ENCODE data around the gene DNAH6. TPM values are rescaled to one million over a fixed set of nuclear protein-coding genes. Genes with fewer than 3 reads are reported as not detected.
"Not testable (repeated sequence)": the region's sequence is repeated elsewhere in the genome, so short reads cannot be mapped to it uniquely, and the experiment has no call there.

The DNAH6 gene
- total RNA-seq, 3 donors from 2014 or later, result 0.03 to 0.19 (median 0.11) TPM

DNA sequence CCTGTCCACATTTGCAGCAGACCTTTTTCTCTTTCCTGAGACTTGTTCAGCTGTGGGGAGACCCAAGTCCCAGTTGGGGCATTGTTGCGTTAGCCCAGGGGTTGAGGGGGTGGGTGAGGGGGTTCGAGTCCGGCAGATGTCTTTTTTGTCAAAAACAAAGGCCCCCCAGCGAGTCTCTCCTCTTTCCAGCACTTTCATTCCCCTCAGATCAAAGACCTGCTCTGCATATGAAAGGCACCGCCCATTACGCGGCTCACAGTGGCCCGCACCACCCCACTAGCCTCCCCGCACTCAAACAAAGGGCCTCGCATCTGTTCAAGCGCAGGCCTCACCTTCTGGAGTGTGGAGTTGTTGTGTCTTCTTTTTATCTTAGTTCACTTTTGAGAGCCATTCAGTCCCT, 339.4 kb downstream of the DNAH6 start:
- H3K9me3 Mint-ChIP-seq, result peaks cover 9% of the 10 kb centered on the region
- H3K36me3 Mint-ChIP-seq (ENCODE audit: insufficient read depth), result peaks cover 25% of the 10 kb centered on the region
- H3K27me3 Mint-ChIP-seq (ENCODE audit: low read depth), result no peaks in the 10 kb centered on the region
- peak overlapping the region; percentile 53 for H3K4me3 Mint-ChIP-seq
- ATAC-seq (peak in 1 of 2 donors; percentile 39), DNase-seq (no peak)
- H3K4me1 Mint-ChIP-seq (ENCODE audit: low read depth), result peaks cover 93% of the 10 kb centered on the region

DNA sequence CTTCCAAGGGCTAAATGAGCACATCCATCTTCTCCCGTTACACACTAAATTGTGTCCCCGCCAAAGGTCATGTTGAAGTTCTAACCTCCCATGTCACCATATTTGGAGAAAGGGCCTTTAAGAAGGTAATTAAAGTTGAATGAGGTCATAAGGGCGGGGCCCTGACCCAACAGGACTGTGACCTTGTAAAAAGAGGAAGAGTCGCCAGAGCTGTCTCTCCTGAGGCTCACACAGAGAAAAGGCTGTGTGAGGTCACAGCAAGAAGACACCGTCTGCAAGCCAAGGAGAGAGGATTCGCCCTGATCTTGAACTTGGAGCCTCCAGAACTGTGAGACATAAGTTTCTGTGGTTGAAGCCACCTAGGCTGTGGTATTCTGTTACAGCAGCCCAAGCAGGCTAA, 340.5 kb downstream of the DNAH6 start:
- DNase-seq, result peak; percentile 36
- Mint-ChIP-seq H3K9me3 (peaks cover 9% of the 10 kb centered on the region), H3K4me1 (ENCODE audit: low read depth) (peaks cover 92% of the 10 kb centered on the region), H3K4me3 (peak overlapping the region; percentile 57), H3K27me3 (ENCODE audit: low read depth) (no peaks in the 10 kb centered on the region), H3K36me3 (ENCODE audit: insufficient read depth) (peaks cover 21% of the 10 kb centered on the region)
- ATAC-seq, result peak; percentile 84 to 87

DNA sequence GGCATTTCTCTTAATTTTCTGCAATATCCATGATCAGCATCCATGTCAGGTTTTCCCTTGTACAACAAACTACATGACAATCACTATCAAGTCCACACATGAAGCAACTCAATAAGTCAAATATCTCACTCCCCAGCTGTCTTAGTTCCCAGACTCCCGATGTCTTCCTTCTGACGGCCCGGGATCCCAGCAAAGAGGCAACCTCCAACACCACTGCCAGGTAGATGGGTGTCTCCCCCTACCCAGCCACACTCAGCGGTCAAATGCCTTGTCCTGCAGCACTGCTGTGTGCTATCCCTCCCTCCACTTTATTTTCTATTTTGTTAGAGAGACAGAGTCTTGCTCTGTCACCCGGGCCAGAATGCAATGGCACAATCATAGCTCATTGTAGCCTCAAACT, 341.3 kb downstream of the DNAH6 start:
- Mint-ChIP-seq H3K4me3 (no peak overlapping the region), H3K9me3 (peaks cover 9% of the 10 kb centered on the region), H3K27me3 (ENCODE audit: low read depth) (no peaks in the 10 kb centered on the region), H3K4me1 (ENCODE audit: low read depth) (peaks cover 92% of the 10 kb centered on the region), H3K36me3 (ENCODE audit: insufficient read depth) (peaks cover 15% of the 10 kb centered on the region)
- DNase-seq (no peak), ATAC-seq (no peak)

DNA sequence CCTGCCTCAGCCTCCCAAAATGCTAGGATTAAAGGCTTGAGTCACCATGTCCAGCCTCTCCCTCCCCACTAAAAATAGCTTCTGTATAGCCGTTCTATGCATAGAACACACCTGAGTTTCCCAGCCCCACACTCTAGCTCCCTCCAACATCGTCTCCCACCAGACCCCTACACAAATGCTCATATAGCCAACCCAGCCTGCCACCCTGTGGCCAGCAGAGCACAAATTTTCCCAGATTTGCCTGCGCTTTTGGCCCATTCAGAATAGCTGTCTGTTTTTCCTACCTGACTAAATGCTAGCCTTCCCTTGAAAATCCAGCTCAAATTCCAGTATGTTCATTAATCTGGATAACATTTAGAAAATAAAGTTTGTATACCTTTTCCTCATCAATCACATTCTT, 341.8 kb downstream of the DNAH6 start:
- DNase-seq (no peak), ATAC-seq (no peak)
- H3K36me3 Mint-ChIP-seq (ENCODE audit: insufficient read depth), result peaks cover 9% of the 10 kb centered on the region
- H3K4me3 Mint-ChIP-seq, result no peak overlapping the region
- peaks cover 6% of the 10 kb centered on the region for H3K9me3 Mint-ChIP-seq
- H3K4me1 Mint-ChIP-seq (ENCODE audit: low read depth), result peaks cover 92% of the 10 kb centered on the region
- no peaks in the 10 kb centered on the region for H3K27me3 Mint-ChIP-seq (ENCODE audit: low read depth)

DNA sequence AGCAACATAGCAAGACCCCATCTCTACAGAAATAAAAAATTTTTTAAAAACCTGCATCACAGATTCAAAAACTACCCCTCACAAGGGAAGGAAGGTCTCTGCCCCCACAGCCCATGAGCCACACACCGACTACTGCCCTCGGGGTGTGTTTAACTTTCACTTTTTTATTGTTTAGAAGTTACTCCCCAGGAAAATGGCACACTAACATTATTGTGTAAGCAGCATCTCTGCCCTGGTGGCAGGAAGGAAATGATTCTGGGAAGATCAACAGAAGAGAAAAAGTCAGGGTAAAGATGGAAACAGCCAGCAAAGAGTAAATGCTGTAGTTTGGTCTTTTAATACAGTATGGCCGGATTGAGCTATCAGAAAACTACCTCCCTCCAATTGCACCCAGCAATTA, 342.6 kb downstream of the DNAH6 start:
- DNase-seq (no peak), ATAC-seq (no peak)
- peaks cover 4% of the 10 kb centered on the region for H3K9me3 Mint-ChIP-seq
- H3K27me3 Mint-ChIP-seq (ENCODE audit: low read depth), result no peaks in the 10 kb centered on the region
- peaks cover 92% of the 10 kb centered on the region for H3K4me1 Mint-ChIP-seq (ENCODE audit: low read depth)
- peak overlapping the region; percentile 61 for H3K4me3 Mint-ChIP-seq
- peaks cover 6% of the 10 kb centered on the region for H3K36me3 Mint-ChIP-seq (ENCODE audit: insufficient read depth)

DNA sequence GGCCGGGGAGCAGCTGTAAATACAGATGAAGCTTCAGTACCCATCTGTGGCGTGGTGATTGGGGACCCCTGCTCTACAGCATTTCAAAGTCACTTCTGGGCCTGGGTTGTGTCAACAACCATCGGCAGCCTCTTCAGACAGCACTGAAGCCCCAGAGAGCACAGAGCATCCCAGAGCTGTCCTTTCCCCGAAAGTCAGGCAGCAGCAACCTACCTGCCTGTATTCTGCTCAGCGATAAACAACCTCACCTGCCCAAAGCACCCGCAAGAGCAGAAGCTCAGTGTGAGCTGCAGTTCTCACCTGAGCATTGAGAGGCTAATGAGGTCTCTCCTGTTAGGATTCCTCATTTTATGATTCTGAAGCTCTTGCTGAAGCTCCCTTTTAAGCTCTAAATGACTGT, 345.2 kb downstream of the DNAH6 start:
- ATAC-seq, result no peak
- Mint-ChIP-seq H3K27me3 (ENCODE audit: low read depth) (no peaks in the 10 kb centered on the region), H3K36me3 (ENCODE audit: insufficient read depth) (peaks cover 3% of the 10 kb centered on the region), H3K9me3 (peaks cover 3% of the 10 kb centered on the region), H3K4me3 (no peak overlapping the region), H3K4me1 (ENCODE audit: low read depth) (peaks cover 90% of the 10 kb centered on the region)
- DNase-seq, result no peak

DNA sequence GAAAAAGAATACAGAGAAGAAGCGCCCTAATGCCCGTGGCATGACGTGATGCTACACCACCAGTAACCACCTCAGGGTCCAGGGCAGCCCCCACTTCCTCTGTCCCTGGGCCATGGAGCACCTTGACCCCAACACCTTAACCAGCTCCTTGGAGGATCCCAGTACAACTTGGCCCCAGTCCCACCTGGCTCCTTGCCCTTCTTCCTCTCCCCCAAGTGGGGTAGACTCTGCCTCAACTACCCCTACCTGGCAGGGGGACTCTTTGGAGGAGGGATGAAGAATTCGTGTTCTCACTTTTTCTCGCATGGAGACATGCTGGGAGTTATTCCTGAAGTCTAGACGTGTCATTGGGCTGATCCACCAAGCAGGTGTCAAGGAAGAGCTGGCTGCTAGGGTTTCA, 345.7 kb downstream of the DNAH6 start:
- Mint-ChIP-seq H3K36me3 (ENCODE audit: insufficient read depth) (no peaks in the 10 kb centered on the region), H3K9me3 (no peaks in the 10 kb centered on the region), H3K4me1 (ENCODE audit: low read depth) (peaks cover 90% of the 10 kb centered on the region), H3K27me3 (ENCODE audit: low read depth) (no peaks in the 10 kb centered on the region), H3K4me3 (no peak overlapping the region)
- ATAC-seq (no peak), DNase-seq (no peak)

DNA sequence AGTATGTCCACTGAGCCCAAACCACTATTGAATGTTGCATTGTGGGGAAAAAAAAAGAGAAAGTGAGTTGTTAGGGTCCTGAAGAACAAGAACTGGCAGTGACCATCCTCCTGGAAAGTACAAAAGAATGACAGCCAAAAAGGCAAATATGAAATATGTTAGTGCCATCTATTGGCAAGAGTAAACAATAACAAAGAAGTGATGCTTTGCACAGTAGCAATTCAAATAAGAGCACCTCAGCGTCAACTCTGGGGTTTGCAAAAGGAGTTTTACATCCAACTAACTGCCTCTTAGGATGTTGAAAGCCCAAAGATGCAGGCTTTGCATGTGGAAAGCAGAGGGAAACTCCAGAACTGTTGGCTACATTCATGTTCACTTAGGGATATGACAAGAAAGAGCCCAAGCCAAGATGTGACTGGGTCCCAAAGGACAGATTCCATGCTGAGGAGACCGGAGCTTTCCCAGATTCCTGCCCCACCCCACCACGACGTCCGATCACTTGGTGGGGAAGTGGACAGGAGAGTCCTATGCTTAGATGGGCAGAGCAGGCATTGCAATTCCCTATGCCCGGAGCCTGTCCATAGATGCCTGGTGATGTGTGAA, 349.0 kb downstream of the DNAH6 start:
- Mint-ChIP-seq H3K9me3 (no peaks in the 10 kb centered on the region), H3K27me3 (ENCODE audit: low read depth) (no peaks in the 10 kb centered on the region), H3K4me3 (peak overlapping the region; percentile 0), H3K4me1 (ENCODE audit: low read depth) (peaks cover 78% of the 10 kb centered on the region), H3K36me3 (ENCODE audit: insufficient read depth) (peaks cover 7% of the 10 kb centered on the region)
- no peak for DNase-seq
- ATAC-seq, result peak; percentile 51 to 56

DNA sequence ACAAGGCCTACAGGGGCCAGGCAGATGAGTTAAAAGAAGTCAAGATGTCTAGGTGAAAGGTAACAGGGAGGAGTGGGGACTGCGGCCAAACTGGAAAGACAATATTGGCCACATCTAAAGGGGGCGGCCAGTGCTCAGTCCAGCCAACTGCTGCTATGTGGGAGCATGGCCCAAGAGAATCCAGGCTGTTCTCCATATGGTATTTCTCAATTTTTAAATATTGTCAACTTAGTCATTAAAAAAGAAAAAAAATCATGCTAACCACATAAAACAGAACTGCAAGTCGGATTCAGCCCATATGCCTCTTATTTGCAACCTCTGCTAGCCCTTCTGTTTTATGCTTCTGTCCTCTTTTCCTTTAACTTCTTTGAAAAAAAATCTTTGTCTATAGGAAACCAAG, 349.8 kb downstream of the DNAH6 start:
- ATAC-seq, result no peak
- Mint-ChIP-seq H3K36me3 (ENCODE audit: insufficient read depth) (peaks cover 11% of the 10 kb centered on the region), H3K9me3 (no peaks in the 10 kb centered on the region), H3K27me3 (ENCODE audit: low read depth) (no peaks in the 10 kb centered on the region), H3K4me3 (no peak overlapping the region), H3K4me1 (ENCODE audit: low read depth) (peaks cover 79% of the 10 kb centered on the region)
- DNase-seq, result no peak

DNA sequence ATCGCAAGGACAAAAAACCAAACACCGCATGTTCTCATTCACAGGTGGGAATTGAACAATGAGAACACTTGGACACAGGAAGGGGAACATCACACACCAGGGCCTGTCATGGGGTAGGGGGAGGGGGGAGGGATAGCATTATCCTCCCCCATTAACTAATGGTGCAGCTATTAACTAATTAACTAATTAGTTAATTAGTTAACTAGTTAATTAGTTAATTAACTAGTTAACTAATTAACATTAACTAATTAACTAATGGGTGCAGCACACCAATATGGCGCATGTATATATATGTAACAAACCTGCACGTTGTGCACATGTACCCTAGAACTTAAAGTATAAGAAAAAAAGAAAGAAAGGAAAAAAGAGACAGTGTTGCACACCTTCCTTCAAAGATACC, 352.0 kb downstream of the DNAH6 start:
- not testable (repeated sequence) for ATAC-seq; DNase-seq; H3K4me3 Mint-ChIP-seq; H3K9me3 Mint-ChIP-seq; H3K27me3 Mint-ChIP-seq (ENCODE audit: low read depth)
- Mint-ChIP-seq H3K4me1 (ENCODE audit: low read depth) (peaks cover 74% of the 10 kb centered on the region), H3K36me3 (ENCODE audit: insufficient read depth) (peaks cover 11% of the 10 kb centered on the region)

Other genes starting within 250 kb of the DNAH6 start
- gene SUCLG1, start 57.2 kb upstream of the DNAH6 start, total RNA-seq, result 10 to 100 TPM; 63.2 to 70.3 (median 69.3) TPM